ENCODE measurements around the gene TMEM198. TPM values are rescaled to one million over a fixed set of nuclear protein-coding genes. Genes with fewer than 3 reads are reported as not detected.

TMEM198 gene
- total and polyA plus RNA-seq, 2 experiments from 2014 or later = 1.7 to 5.8 TPM

DNA sequence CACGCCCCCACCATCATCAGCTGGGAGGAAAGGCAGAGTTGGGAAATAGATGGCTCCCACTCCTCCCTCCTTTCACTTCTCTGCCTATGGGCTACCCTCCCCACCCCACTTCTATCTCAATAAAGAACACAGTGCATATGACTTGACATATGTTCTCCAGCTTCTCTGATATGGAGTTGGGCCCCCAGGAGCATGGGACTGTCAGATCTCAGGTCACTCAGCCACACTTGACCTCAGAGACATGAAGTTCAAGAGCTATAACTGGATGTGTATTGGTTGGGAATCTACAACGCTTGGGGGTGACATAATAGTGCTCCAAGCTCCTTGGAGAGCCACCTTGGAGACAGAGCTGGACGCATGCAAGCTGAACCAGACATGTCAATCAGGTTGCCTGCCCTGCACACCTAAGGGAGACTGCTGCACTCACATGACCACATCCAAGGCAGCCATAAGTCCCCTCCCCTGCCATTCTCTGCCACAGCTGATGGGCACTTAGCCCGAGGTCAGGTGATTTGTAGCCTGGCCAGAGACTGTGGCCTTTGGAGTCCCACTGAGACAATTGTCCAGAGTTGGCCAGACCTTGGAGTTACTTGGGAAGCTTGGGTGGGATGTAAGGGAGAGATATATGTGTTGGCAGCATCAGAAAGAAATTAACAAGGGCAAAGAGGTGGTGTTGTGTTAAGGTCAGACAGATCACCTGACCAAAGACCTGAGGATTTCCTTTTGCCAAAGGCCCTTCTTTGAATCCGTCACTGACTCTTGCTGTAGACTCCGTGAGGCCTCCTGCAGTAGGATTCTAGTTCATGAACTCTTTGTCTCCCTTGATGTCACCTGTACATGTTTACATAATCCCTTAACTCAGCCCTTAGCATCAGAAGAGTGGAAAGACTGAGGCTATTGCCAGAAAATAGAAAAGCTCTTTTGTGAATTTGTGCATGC lies 32.0 kb downstream of the TMEM198 start:
- Histone ChIP-seq H4K20me1 (ENCODE audit: insufficient read depth) (no peaks in the 10 kb centered on the region), H3K9me2 (ENCODE audit: insufficient read depth) (no peaks in the 10 kb centered on the region), H3K27me3 (replicated peaks; ENCODE audit: insufficient read depth) (no peaks in the 10 kb centered on the region), H3K4me1 (ENCODE audit: insufficient read depth) (no peaks in the 10 kb centered on the region), H3K36me3 (ENCODE audit: low read depth) (no peaks in the 10 kb centered on the region), H3K9ac (no peak overlapping the region), H2AFZ (no peak overlapping the region), H3K4me3 (no peak overlapping the region), H3K9me3 (ENCODE audit: low read depth) (no peaks in the 10 kb centered on the region), H3K4me2 (ENCODE audit: unreplicated experiment) (no peak overlapping the region), H3F3A (ENCODE audit: insufficient read depth) (no peaks in the 10 kb centered on the region), H3K27ac (no peak overlapping the region), H3K79me2 (ENCODE audit: insufficient read depth) (no peaks in the 10 kb centered on the region)
- WGBS, 2 experiments (ENCODE audit: low coverage in 1 of 2, low lambda C conversion rate in 2 of 2, missing lambda C conversion rate in 2 of 2) = 58 to 63% methylated on average over 6 of the region's 6 CpGs
- no peak for TF ChIP-seq EZH2 (IDR thresholded peaks at IDR 0.05; ENCODE audit: insufficient read depth, poor library complexity, severe bottlenecking)
- DNase-seq = no peak
- in situ Hi-C loops (cut with MboI) = no loop called here

GRCh38 chr2:219576505-219577388 lies 32.9 kb downstream of the TMEM198 start:
- H3F3A ChIP-seq (ENCODE audit: insufficient read depth) = no peaks in the 10 kb centered on the region
- no peak overlapping the region for H3K9ac ChIP-seq
- H3K4me2 ChIP-seq (ENCODE audit: unreplicated experiment) = no peak overlapping the region
- no peak overlapping the region for H2AFZ ChIP-seq
- H3K79me2 ChIP-seq (ENCODE audit: insufficient read depth) = no peaks in the 10 kb centered on the region
- peak; percentile 41 for DNase-seq
- H3K27ac ChIP-seq = no peak overlapping the region
- H3K4me1 ChIP-seq (ENCODE audit: insufficient read depth) = no peaks in the 10 kb centered on the region
- H3K36me3 ChIP-seq (ENCODE audit: low read depth) = no peaks in the 10 kb centered on the region
- WGBS, 2 experiments (ENCODE audit: low coverage in 1 of 2, low lambda C conversion rate in 2 of 2, missing lambda C conversion rate in 2 of 2) = 10 to 11% methylated on average over 15 of the region's 15 CpGs
- TF ChIP-seq EZH2 (IDR thresholded peaks at IDR 0.05; ENCODE audit: insufficient read depth, poor library complexity, severe bottlenecking) = no peak
- TF ChIP-seq EZH2phosphoT487 (IDR thresholded peaks at IDR 0.05; ENCODE audit: insufficient read depth, low read depth) = no peak
- no peaks in the 10 kb centered on the region for H3K9me2 ChIP-seq (ENCODE audit: insufficient read depth)
- H3K9me3 ChIP-seq (ENCODE audit: low read depth) = no peaks in the 10 kb centered on the region
- in situ Hi-C loops (cut with MboI) = no loop called here
- H4K20me1 ChIP-seq (ENCODE audit: insufficient read depth) = no peaks in the 10 kb centered on the region
- no peaks in the 10 kb centered on the region for H3K27me3 ChIP-seq (replicated peaks; ENCODE audit: insufficient read depth)
- H3K4me3 ChIP-seq = no peak overlapping the region

DNA sequence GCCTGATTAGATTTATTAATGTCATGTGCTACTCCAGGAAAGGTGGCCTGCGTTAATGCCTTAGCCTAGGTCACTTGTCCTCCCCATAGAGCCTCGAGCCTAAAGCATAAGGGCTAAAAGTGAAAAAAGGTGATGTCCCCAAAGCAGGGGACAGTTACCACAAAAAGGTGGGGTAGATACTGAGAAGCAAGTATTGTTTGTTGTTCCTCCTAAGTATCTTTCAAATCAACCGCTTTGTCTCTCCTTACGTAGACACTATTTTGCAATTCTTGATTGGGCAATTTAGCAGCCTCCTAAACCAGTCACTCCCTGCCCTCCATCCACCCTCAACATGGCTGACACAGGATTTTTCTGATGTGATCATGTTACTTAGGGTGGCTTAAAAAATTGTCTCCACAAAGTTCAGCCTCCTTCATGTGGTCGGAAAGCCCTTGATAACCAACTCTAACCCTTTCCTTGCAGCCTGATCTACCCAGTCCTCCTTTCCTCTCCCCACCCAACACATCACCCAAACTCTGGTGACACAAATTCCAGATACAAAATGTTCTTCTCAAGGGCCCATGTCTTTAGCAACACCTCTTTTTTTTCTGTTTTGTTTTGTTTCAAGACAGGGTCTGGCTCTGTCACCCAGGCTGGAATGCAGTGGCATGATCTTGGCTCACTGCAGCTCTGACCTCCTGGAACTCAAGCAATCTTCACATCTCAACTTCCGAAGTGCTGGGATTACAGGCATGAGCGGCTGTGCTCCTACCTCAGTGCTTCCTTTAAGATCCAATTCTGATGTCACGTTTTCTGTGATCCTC lies 35.2 kb downstream of the TMEM198 start:
- Histone ChIP-seq H4K20me1 (ENCODE audit: insufficient read depth) (no peaks in the 10 kb centered on the region), H3K4me3 (no peak overlapping the region), H3K27me3 (replicated peaks; ENCODE audit: insufficient read depth) (no peaks in the 10 kb centered on the region), H3K4me1 (ENCODE audit: insufficient read depth) (no peaks in the 10 kb centered on the region), H3K79me2 (ENCODE audit: insufficient read depth) (no peaks in the 10 kb centered on the region), H3K36me3 (ENCODE audit: low read depth) (no peaks in the 10 kb centered on the region), H3F3A (ENCODE audit: insufficient read depth) (no peaks in the 10 kb centered on the region), H2AFZ (no peak overlapping the region), H3K9ac (no peak overlapping the region), H3K9me3 (ENCODE audit: low read depth) (no peaks in the 10 kb centered on the region), H3K4me2 (ENCODE audit: unreplicated experiment) (no peak overlapping the region), H3K9me2 (ENCODE audit: insufficient read depth) (no peaks in the 10 kb centered on the region), H3K27ac (no peak overlapping the region)
- TF ChIP-seq EZH2phosphoT487 (IDR thresholded peaks at IDR 0.05; ENCODE audit: insufficient read depth, low read depth) (no peak), EZH2 (IDR thresholded peaks at IDR 0.05; ENCODE audit: insufficient read depth, poor library complexity, severe bottlenecking) (no peak)
- WGBS, 2 experiments (ENCODE audit: low coverage in 1 of 2, low lambda C conversion rate in 2 of 2, missing lambda C conversion rate in 2 of 2) = 67 to 70% methylated on average over 8 of the region's 8 CpGs
- in situ Hi-C loops (cut with MboI) = no loop called here
- peak; percentile 48 for DNase-seq

DNA sequence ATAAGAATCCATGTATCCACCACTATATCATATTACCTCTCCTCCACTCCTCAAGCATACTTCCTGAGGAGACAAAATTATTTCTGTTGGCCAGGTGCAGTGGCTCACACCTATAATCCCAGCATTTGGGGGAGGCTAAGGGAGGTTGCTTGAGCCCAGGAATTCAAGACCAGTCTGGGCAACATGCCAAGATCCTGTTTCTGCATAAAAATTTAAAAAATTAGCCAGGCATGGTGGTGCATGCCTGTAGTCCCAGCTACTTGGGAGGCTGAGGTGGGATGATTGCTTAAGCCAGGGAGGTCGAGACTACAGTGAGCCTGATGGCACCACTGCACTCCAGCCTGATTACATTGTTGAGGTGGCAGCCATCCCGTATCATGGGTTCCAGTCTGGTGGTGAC lies 37.5 kb downstream of the TMEM198 start:
- in situ Hi-C loops (cut with MboI) = no loop called here
- H4K20me1 ChIP-seq (ENCODE audit: insufficient read depth) = no peaks in the 10 kb centered on the region
- WGBS, 2 experiments (ENCODE audit: low coverage in 1 of 2, low lambda C conversion rate in 2 of 2, missing lambda C conversion rate in 2 of 2) = 37 to 42% methylated on average over 2 of the region's 2 CpGs
- no peak overlapping the region for H3K4me3 ChIP-seq
- TF ChIP-seq EZH2 (IDR thresholded peaks at IDR 0.05; ENCODE audit: insufficient read depth, poor library complexity, severe bottlenecking) (no peak), EZH2phosphoT487 (IDR thresholded peaks at IDR 0.05; ENCODE audit: insufficient read depth, low read depth) (no peak)
- H3K79me2 ChIP-seq (ENCODE audit: insufficient read depth) = no peaks in the 10 kb centered on the region
- H3K4me1 ChIP-seq (ENCODE audit: insufficient read depth) = no peaks in the 10 kb centered on the region
- H3K9me3 ChIP-seq (ENCODE audit: low read depth) = no peaks in the 10 kb centered on the region
- H3K9ac ChIP-seq = no peak overlapping the region
- no peaks in the 10 kb centered on the region for H3K36me3 ChIP-seq (ENCODE audit: low read depth)
- no peaks in the 10 kb centered on the region for H3F3A ChIP-seq (ENCODE audit: insufficient read depth)
- no peaks in the 10 kb centered on the region for H3K27me3 ChIP-seq (replicated peaks; ENCODE audit: insufficient read depth)
- no peak overlapping the region for H3K4me2 ChIP-seq (ENCODE audit: unreplicated experiment)
- H2AFZ ChIP-seq = no peak overlapping the region
- DNase-seq = no peak
- no peaks in the 10 kb centered on the region for H3K9me2 ChIP-seq (ENCODE audit: insufficient read depth)
- no peak overlapping the region for H3K27ac ChIP-seq

Data from GM23248 (cell line).